ENCODE measurements around the gene OR8B2. TPM values are rescaled to one million over a fixed set of nuclear protein-coding genes. Genes with fewer than 3 reads are reported as not detected.

OR8B2 gene
- not detected for total RNA-seq

- no peaks in the 10 kb centered on the region for H3K27me3 ChIP-seq
- DNase-seq: no peak
- H3K9me3 ChIP-seq: no peaks in the 10 kb centered on the region
- intact Hi-C loops (cut with DNase I; ENCODE audit: low total_unique reads): no loop called here
- H3K4me1 ChIP-seq: no peaks in the 10 kb centered on the region
- H3K27ac ChIP-seq: no peak within 1 kb of the TSS
- H3K36me3 ChIP-seq: no peaks in the 10 kb centered on the region
- no peak within 1 kb of the TSS for H3K4me3 ChIP-seq
- TF ChIP-seq POLR2A (IDR thresholded peaks at IDR 0.05) (no peak), CTCF (IDR thresholded peaks at IDR 0.05) (no peak)
These were observed at the start of gene OR8B2 for GRCh38 chr11:124384399-124384798. TSS of gene OR8B2 (minus strand) at chr11:124384499. CDS start at chr11:124383343, 1,156 bp downstream.

DNA sequence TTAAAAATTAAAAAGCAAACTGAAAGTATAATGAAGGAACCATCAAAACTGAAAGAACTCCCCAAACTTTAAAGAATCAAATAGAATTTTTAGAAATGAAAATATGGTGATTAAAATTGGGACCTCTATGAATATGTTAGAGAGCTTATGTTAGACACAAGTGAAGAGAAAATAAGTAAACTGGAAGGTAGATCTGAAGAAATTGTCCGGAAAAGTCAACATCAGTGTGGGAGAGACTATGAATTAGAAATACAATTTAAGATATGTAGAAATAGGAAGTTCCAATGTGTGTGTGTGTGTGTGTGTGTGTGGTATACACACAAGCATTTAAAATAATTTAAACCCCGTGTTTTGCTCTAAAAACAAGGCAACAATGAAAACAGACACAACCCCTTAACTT lies 45.3 kb upstream of the OR8B2 start:
- Histone ChIP-seq H3K27ac (no peak overlapping the region), H3K4me3 (no peak overlapping the region), H3K4me1 (no peaks in the 10 kb centered on the region), H3K36me3 (no peaks in the 10 kb centered on the region), H3K9me3 (no peaks in the 10 kb centered on the region), H3K27me3 (no peaks in the 10 kb centered on the region)
- DNase-seq: no peak
- intact Hi-C loops (cut with DNase I; ENCODE audit: low total_unique reads): no loop called here
- TF ChIP-seq CTCF (IDR thresholded peaks at IDR 0.05) (no peak), POLR2A (IDR thresholded peaks at IDR 0.05) (no peak)

- Histone ChIP-seq H3K9me3 (no peaks in the 10 kb centered on the region), H3K36me3 (no peaks in the 10 kb centered on the region), H3K27ac (no peak within 1 kb of the TSS), H3K4me1 (no peaks in the 10 kb centered on the region), H3K27me3 (no peaks in the 10 kb centered on the region), H3K4me3 (no peak within 1 kb of the TSS)
- TF ChIP-seq CTCF (IDR thresholded peaks at IDR 0.05) (no peak), POLR2A (IDR thresholded peaks at IDR 0.05) (no peak)
- intact Hi-C loops (cut with DNase I; ENCODE audit: low total_unique reads): no loop called here
- DNase-seq: no peak
These were observed 40.2 kb upstream of the OR8B2 start, which contains the start of gene OR8B4 for GRCh38 chr11:124424384-124424921. TSS of gene OR8B4 (minus strand) at chr11:124424871. CDS start at chr11:124424871, 0 bp downstream.

DNA sequence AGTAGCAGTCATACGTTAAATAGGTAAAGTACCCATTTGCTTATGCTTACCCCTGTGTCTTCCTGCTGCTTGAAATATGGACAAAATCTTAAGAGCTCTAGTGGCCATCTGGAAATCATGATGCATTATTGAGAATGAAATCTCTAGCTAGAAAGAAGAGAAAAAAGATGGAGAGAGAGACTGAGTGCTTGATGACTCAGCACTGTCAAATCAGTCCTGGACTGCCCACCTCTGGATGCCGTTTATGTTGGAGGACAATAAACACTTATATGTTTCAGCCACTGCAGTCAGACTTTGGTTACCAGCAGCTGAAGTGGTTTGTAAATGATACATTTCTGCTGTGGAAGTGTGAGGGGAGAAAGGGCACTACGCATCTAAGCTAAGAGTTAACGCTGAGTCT lies 36.7 kb upstream of the OR8B2 start:
- H3K36me3 ChIP-seq: peaks cover 0 to 3% of the 10 kb centered on the region in 2 donors
- no peak overlapping the region for H3K4me3 ChIP-seq
- H3K27me3 ChIP-seq: no peaks in the 10 kb centered on the region
- no peaks in the 10 kb centered on the region for H3K9me3 ChIP-seq
- DNase-seq: no peak
- TF ChIP-seq CTCF (IDR thresholded peaks at IDR 0.05): no peak
- TF ChIP-seq POLR2A (IDR thresholded peaks at IDR 0.05): no peak
- no peak overlapping the region for H3K27ac ChIP-seq
- no peaks in the 10 kb centered on the region for H3K4me1 ChIP-seq
- intact Hi-C loops (cut with DNase I; ENCODE audit: low total_unique reads): no loop called here

GRCh38 chr11:124415356-124415923 lies 31.1 kb upstream of the OR8B2 start:
- no peaks in the 10 kb centered on the region for H3K27me3 ChIP-seq
- H3K36me3 ChIP-seq: peaks cover 0 to 3% of the 10 kb centered on the region in 2 donors
- peak in 3 of 4 experiments; percentile 16 to 38 (median 18) for TF ChIP-seq CTCF (IDR thresholded peaks at IDR 0.05)
- no peak for TF ChIP-seq POLR2A (IDR thresholded peaks at IDR 0.05)
- no peaks in the 10 kb centered on the region for H3K9me3 ChIP-seq
- intact Hi-C loops (cut with DNase I; ENCODE audit: low total_unique reads): no loop called here
- no peak for DNase-seq
- H3K27ac ChIP-seq: no peak overlapping the region
- no peaks in the 10 kb centered on the region for H3K4me1 ChIP-seq
- H3K4me3 ChIP-seq: no peak overlapping the region
